NOMO-1 (cell line): ENCODE measurements around the gene DNAJB4.
"Not testable (repeated sequence)": the region's sequence is repeated elsewhere in the genome, so short reads cannot be mapped to it uniquely, and the experiment has no call there.

Experiments used
- DNase-seq, 2 experiments: peaks; one replicate each; lab custom pipeline; 2025; ENCODE audit not compliant: unreplicated experiment in 2 of 2; lab: John Stamatoyannopoulos, UW

The DNAJB4 gene

DNA sequence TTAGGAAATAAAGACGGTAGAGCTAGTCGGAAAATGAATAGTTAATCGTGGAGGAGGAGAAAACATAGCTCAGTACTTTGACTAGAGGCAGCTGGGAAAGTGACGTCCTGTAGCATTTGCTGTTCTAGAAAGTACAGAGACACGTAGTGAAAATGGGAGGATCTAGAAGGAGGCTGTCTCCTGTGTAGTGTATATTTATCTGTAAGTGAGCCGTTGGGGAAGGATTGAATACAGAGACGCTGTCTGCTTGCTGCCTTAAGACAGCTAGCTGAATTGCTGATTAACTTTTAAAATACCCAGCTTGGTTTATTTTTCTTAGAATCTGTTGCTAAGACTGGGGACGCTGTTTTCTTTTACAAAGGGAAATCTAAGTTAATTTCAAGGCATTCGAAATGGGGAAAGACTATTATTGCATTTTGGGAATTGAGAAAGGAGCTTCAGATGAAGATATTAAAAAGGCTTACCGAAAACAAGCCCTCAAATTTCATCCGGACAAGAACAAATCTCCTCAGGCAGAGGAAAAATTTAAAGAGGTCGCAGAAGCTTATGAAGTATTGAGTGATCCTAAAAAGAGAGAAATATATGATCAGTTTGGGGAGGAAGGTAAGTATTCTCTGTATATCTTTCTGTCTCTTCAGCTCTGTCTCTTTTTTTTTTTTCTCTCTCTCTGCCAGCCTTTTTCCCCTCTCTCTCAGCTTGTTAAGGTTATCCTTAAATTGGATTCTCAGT lies at the start of gene DNAJB4:
Gene DNAJB4 (plus strand): TSS at position 221 of the 729 bp plus-strand sequence. CDS start 172 bp downstream, at position 393.
- peak; percentile 70 to 98 for DNase-seq

DNA sequence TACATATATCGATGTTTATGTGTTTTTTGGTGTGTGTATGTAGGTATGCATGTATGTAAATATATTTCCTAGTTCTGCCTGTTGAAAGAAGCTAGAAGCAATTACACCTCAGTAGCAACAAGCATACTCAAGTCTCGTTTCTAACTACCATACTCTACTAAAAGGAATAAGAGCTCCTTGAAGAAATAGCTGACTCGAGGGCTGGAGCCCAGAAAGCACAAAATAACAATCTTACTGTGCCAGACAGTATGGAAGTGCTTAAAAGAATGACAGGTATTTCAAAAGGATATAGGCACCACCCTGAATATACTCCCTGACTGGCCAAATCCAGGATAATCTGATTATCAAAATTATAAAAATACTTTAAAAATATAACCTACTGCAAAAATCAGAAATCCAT lies 49.0 kb upstream of the DNAJB4 start:
- no peak for DNase-seq

DNA sequence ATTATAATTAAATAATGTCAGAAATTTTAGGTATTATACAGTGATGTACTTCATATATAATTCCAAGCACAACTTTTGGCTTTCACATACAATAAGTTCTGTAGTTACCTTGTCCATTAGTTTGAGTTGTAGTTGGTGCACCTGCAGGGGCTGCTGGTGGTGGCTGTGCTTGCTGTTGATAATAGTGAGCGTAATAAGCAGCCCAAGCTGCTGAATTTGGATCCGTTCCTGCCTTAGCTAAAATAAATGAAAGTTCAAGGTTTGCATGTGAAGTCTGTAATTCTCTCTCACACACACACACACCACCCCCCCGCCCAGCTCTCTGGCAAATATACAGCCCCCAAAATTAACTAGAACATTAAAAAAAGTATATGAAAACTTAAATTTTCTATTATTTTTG lies 48.3 kb upstream of the DNAJB4 start:
- DNase-seq: no peak

DNA sequence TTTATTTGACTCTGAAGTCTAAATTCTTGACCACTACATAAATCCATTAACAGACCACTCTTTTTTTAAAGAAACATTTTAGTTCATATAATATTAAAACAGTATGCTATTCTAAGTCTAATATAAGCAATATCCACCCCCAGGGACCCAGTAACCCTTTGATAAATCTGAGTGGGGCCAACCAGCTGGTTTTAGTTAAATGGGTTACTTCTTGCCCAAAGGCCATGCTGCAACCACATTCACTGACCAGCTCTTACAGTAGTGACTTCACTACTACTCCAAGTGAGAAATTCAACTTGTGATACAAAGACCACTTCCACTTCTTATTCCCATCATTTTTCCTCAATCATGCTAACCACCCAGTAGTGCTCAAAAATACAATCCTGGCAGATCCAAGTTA lies 46.3 kb upstream of the DNAJB4 start:
- DNase-seq: no peak

DNA sequence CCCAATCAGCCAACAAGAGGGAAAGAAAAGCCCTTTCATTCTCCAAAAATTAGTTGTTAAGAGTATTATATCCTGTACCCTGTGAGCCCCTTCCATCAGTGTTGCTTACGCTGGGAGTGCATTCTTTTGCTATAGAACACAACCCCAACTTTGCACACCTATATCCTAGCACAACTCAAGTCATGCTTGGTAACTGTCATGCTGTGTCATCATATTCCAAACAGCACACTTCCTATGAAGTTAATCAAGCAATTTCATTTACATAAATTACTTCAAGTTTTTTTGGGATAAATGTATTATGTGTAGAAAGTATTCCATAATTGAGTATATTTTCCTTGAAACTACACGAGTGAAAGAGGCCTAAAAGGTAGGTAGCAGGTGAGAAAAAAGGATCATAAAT lies 45.9 kb upstream of the DNAJB4 start:
- no peak for DNase-seq

DNA sequence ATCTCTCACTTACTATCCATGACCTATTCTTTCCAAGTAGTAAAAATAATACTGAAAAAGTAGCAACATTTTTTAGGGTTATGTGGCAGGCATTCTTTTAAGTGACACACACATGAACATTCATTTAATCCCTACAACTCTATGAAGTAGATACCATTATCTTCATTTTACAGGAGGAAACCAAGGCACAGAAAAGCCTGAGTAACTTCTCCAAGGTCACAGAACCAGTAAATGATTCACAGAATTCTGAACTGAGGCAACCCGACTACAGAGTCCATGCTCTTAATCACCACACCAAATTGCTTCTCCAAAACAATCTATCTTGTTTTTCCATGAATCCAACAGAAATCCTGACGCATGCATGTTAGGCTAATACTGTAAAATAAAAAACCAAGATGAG lies 43.3 kb upstream of the DNAJB4 start:
- DNase-seq: no peak

DNA sequence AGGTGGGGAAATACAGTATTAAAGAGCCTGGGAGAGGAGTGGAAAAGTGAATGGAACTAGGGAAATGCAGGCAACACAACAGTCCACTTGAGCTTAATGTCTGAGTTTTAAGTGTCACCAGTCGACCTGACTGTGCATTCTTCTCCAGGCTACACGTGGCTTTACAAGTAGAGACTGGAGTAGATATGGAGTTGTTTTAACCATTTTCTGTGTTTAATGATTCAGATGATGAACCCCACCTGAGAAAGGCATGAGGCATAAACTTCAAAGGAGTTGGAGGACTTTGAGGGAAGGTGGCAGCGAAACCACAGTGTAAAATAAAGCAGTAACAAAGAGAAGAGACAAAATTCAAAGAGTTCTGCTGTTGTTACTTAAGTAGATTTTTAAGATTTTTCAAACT lies 38.4 kb upstream of the DNAJB4 start:
- DNase-seq: no peak

DNA sequence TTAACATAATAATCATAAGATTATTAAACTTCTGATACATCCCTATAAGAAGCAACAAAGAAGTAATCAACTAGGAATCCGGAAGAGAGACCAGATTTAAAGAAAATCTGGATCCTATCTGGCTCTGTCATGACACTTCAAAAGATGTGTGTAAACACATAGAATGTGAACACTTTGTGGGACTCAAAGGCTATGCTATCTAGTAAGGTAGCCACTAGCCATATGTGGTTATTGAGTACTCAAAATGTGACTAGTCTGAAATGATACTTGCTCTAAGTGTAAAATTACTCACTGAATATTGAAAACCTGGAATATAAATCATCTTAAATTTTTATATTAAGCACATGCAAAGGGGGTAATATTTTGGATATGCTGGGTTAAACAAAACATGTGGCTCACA lies 34.5 kb upstream of the DNAJB4 start:
- no peak for DNase-seq

DNA sequence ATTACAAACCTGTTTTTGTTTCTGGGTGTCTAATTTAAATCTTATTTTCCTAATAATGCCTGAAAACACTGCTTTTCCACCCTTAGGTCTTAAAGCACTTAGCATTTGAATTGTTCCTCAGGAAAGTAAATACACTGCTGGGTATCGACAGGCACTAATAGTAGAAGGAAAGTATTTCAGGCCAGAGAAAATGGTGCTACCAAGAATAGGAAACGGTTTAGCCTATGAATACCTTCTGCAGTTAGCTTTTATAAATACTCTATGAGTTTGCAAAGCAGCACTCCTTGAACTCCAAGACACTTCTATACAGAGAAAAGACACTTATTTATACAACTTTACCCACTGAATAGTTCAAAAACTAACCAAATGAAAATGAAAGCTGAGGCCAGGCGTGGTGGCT lies 32.7 kb upstream of the DNAJB4 start:
- no peak for DNase-seq

DNA sequence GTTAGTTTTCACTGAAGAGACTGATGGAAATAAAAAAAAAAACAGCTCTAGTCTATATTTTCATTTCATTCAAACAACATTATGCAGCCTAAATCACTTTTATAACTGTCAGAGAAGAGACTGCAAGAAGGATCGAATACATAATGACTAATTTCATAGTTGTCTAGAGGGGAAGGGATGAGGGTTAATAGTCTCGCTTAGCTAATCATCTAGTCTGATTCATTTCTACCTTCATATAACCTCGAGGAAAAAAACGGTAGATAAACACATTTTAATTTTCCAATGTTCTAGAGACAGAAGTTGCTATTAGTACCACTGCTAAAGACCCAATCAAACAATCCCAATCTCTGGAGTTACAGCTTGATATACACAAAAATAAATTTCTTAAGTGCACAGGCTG lies 29.4 kb upstream of the DNAJB4 start:
- no peak for DNase-seq

DNA sequence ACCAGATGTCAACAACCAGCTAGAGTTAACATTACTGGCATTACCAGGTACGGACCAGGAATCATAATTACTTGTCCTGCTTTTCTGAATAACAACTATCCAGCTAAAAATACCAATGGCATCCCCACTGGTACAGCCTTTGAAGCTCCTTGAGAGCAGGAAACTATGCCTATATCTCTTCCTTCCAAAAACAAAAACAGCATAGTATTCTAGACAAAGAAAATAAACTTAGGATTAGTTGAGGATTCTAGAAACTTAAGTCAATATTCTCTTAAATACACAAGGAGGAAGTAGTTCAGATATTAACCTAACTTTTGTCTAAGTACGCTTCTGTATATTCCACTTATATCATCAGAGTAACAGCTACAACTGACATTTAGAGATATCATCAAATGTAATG lies 28.8 kb upstream of the DNAJB4 start:
- peak in 1 of 2 experiments; percentile 26 for DNase-seq

DNA sequence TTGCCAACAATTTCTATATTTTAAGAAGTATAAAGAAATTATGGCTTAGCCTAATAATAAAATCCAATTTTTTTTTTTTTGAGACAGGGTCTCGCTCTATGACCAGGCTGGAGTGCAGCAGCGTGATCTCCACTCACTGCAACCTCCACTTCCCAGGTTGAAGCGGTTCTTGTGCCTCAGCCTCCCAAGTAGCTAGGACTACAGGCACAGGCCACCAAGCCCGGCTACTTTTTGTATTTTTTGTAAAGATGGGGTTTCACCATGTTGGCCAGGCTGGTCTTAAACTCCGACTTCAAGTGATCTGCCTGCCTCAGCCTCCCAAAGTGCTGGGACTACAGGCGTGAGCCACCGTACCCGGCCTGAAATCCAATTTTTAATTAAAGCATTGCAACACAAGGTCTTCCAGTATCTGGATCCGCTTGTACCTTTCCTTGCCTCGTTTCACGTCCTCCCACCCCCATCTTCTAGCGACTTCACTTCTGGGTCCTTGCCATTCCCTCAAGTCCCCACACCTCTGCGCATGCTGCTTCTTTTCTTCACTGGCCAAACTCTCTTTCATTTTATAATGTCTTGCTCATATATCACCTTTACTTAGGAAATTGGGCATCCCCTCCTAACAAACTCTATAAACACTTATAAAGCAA lies 28.2 kb upstream of the DNAJB4 start:
- no peak for DNase-seq

DNA sequence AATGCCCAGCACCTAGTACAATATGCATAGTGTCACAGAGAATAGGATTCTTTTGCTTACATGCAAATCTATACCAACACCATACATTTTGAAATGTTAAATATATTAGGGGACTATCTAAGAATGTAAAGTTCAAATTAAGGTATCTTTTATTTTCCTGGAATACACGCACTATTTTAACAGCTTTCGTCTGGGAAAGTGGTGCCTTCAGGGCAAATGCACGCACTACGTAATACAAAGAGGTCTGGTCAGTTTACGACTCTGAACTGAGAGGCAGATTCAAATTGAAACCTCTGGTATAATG lies 26.8 kb upstream of the DNAJB4 start:
- no peak for DNase-seq

DNA sequence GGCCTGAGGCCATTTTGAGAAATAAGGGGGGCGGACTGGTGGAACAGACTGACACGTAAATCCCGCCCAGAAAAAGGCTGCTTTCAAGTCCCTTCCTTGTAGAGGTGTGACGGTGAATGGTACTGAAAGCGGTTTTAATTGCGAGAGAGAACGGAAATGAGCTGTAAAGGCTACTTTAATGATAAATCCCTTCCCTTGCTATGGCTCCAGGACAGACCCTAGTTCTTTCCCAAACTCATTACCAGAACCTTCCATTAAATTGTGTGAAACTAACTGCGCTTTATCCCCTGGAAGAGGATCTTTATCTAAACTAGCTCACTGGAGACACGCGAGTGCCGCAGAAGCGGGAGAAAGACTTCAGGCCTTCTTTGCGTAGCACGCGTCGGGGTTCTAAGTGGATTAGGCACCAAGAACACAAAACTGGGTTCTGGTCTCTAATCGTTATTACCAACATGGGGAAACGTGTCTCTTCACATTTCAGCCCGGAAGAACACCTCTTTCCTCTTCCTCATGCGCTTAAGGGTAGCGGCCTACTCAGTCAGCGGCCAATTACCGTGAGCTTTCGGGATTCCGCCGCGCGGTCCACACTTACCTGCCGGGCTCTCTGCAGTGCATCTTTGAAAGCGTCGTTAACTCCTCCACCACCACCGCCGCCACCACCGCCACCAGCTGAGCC lies 26.3 kb upstream of the DNAJB4 start:
- peak; percentile 80 to 95 for DNase-seq

DNA sequence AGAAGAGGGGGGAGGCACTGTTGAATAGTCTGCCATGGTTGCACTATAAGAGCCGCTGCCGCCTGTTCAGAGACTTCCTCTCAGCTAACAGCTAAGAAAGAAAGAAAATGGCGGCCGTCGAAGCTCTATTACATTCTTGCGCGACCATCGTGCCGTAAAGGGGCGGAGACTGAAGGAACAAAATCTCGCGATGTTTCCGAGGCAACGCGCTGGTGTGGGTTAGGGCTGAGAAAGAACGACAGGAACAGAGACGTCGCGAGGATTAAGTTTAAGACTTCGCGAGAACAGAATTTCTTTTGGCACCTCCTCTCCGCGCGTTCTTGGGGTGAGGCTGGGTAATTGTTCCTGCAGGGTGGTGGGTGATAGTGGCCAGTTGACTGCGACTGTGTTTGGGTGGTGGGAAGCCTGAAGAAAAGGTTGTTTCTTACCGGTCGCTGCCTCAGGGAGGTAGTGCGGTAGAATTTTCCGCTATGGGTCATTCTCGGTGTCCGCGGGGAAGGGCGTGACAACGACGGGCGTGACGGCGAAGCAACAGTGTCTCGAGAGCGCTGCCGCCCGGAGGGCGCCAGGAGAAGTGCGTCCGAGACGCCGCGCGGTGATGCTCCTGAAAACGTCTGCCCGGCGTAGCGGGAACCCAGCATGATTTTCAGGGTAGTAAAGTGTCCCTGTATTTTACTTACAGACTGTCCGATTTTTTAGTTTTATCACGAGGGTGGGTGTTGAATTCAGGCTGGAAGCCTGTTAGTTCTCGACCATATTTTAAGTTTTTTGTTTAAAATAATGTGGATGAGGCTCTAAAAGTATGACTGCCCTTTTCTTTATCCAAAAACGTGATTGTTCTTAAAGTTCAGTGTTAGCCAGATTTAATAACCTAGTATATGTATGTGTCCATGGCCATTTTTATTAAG lies 25.5 kb upstream of the DNAJB4 start, which contains the start of gene FUBP1:
Gene FUBP1 (minus strand): TSS at position 104 of the 908 bp plus-strand sequence. CDS start 68 bp downstream, at position 36.
- DNase-seq: peak; percentile 97 to 98

DNA sequence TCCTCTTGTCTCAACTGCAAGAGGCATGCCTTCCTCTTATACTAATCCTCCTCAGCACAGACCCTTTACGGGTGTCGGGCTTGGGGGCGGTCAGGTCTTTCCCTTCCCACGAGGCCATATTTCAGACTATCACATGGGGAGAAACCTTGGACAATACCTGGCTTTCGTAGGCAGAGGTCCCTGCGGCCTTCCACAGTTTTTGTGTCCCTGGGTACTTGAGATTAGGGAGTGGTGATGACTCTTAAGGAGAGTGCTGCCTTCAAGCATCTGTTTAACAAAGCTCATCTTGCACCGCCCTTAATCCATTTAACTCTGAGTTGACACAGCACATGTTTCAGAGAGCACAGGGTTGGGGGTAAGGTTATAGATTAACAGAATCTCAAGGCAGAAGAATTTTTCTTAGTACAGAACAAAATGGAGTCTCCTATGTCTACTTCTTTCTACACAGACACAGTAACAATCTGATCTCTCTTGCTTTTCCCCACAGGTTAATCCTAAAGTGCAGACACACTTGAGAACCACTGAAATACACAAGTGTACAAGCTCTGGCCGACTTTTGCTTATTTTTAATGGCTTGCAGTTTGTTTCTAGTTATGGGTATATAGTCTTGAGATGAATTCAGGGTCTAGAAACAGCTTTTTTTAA lies 21.3 kb upstream of the DNAJB4 start:
- DNase-seq: not testable (repeated sequence)

DNA sequence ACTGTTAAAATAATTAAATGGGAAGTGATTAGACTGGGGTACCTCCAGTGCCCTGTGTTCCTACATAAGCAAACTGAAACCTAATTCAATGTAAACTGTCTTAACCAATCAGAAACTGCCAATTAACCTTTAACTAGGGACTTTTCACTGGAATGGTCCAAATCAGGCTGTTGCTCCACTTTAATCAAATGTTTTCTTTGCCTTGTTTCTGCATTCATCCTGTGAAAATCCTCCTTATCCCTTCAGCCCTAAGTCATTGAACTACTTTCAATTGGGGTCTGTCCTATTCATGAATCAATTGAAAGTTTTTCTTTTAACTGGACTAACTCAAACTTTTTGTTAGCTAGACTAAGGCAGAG lies 20.8 kb upstream of the DNAJB4 start:
- no peak for DNase-seq

DNA sequence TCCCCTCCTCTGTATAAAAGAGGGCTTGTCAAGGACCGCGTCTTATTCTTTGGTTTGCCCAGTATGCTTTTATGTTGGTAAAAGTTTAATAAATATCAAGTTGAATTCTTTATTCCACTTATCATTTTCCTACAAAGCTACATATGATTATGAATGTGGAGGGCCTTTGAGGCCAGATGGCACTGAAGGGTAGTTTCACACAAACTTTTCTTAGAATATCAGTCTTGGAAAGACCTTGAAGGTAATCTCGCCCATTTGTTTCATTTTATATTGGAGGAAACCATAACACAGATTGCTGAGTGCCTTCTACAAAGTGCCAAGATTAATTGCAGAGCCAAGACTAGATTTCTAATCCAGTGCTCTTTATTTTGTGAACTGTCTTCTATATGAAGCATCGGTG lies 20.1 kb upstream of the DNAJB4 start:
- DNase-seq: no peak

DNA sequence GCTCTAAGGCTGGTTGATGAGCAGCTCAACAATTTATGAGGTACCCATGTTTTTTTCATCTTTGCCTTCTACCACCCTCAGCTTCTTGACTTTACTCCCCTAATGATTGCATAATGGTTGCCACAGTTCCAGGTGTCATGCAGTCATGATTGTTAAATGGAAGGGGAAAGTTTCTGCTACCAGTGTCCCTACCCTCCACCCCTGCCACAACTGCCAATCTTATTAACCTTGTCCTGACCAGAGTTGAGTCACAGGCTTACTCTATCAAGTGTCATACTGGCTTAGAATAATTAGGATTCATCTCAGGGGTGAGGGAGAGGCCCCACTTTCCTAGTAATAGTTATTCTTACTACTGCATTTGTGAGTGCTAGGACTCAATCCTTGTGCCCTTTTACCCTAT lies 17.9 kb upstream of the DNAJB4 start:
- DNase-seq: peak in 1 of 2 experiments; percentile 7

DNA sequence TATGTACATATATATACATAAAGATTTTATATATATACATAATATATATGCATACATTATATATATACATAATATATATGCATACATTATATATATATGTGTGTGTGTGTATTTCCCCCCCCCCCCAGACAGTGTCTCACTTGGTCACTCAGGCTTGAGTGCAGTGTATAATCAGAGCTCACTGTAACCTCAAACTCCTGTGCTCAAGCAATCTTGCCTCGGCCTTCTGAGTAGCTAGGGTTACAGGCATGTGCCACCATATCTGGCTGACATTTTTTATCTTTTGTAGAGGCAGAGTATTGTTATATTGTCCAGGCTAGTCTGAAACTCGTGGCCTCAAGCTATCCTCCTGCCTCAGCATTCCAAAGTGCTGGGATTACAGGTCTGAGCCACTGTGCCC lies 16.8 kb upstream of the DNAJB4 start:
- DNase-seq: no peak

DNA sequence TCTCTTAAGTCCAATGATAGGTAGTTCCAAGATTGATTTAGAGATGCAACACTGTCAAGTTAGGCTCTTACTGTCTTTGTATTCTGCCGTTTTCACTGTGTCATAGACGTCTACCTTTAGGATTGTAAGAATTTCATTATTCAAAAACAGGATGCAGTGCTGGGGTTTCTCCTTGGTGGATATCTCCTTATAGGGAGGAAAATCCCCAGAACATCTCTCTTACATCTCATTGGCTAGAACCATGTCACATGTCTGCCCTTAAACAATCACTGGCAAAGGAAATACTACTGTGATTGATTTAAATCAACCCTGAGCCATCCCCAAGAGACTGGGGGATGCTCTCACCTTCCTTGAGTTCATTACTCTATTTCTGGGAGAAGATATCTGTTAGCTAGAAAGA lies 15.0 kb upstream of the DNAJB4 start:
- no peak for DNase-seq
